GM18507 (cell line): ENCODE measurements around the gene MMUT.
"Not testable (repeated sequence)": the region's sequence is repeated elsewhere in the genome, so short reads cannot be mapped to it uniquely, and the experiment has no call there.

ENCODE experiments used
- DNase-seq: peaks from one replicate; pipeline ENCODE4 v3.0.0; 2011; ENCODE audit warnings: low read depth; ENCODE audit not compliant: insufficient read length; ENCODE audit errors: extremely low spot score
- FAIRE-seq: peaks from 2 replicates; lab custom pipeline; 2011; peaks lifted over from hg19 to GRCh38; lab: Jason Lieb, UNC

Gene MMUT

GRCh38 chr6:49462927-49463611 is at the start of gene MMUT, which contains the start of gene CENPQ:
Gene MMUT, minus strand, starts transcription at chr6:49463253. Its CDS starts 3,787 bp downstream, at chr6:49459466.
Gene CENPQ, plus strand, starts transcription at chr6:49463370. Its CDS starts 6,807 bp downstream, at chr6:49470177.
- peak; percentile 74 for DNase-seq
- peak; percentile 98 for FAIRE-seq

GRCh38 chr6:49509342-49509741 is 46.3 kb upstream of the MMUT start:
- DNase-seq = no peak
- no peak for FAIRE-seq

GRCh38 chr6:49506569-49507111 is 43.6 kb upstream of the MMUT start:
- DNase-seq = no peak
- FAIRE-seq = no peak

GRCh38 chr6:49504666-49505065 is 41.6 kb upstream of the MMUT start:
- DNase-seq = no peak
- FAIRE-seq = no peak

GRCh38 chr6:49499623-49500022 is 36.6 kb upstream of the MMUT start, which contains the start of gene GLYATL3:
Gene GLYATL3, plus strand, starts transcription at chr6:49499923. Its CDS starts 12,068 bp downstream, at chr6:49511991.
- FAIRE-seq = no peak

GRCh38 chr6:49499126-49499525 is 36.1 kb upstream of the MMUT start:
- FAIRE-seq = no peak
- DNase-seq = no peak

More at GRCh38 chr6:49499623-49500022, 36.6 kb upstream of the MMUT start, which contains the start of gene GLYATL3:
- no peak for DNase-seq

- no peak for DNase-seq
- FAIRE-seq = no peak
These were observed 34.3 kb upstream of the MMUT start for GRCh38 chr6:49497304-49497703.

GRCh38 chr6:49490633-49491032 is 27.6 kb upstream of the MMUT start:
- no peak for DNase-seq
- no peak for FAIRE-seq

- DNase-seq, FAIRE-seq: not testable (repeated sequence)
These were observed 20.3 kb upstream of the MMUT start for GRCh38 chr6:49483380-49483779.

GRCh38 chr6:49481846-49482245 is 18.8 kb upstream of the MMUT start:
- FAIRE-seq, DNase-seq: not testable (repeated sequence)

GRCh38 chr6:49479308-49479970 is 16.4 kb upstream of the MMUT start:
- DNase-seq = no peak
- FAIRE-seq = no peak

- FAIRE-seq, DNase-seq: not testable (repeated sequence)
These were observed 13.5 kb upstream of the MMUT start for GRCh38 chr6:49476564-49476963.

GRCh38 chr6:49468042-49468441 is 5.0 kb upstream of the MMUT start:
- FAIRE-seq (no peak), DNase-seq (no peak)

- FAIRE-seq (no peak), DNase-seq (no peak)
These were observed 1.6 kb upstream of the MMUT start for GRCh38 chr6:49464691-49465090.

- DNase-seq (no peak), FAIRE-seq (no peak)
These were observed 537 bp upstream of the MMUT start for GRCh38 chr6:49463612-49463967.

GRCh38 chr6:49462599-49462926 is 490 bp downstream of the MMUT start:
- DNase-seq = no peak
- no peak for FAIRE-seq

- FAIRE-seq = no peak
- DNase-seq = no peak
These were observed 982 bp downstream of the MMUT start for GRCh38 chr6:49462071-49462470.

GRCh38 chr6:49457771-49458170 is 5.3 kb downstream of the MMUT start:
- FAIRE-seq = no peak
- no peak for DNase-seq

GRCh38 chr6:49454787-49455709 is 8.0 kb downstream of the MMUT start:
- DNase-seq (no peak), FAIRE-seq (no peak)

GRCh38 chr6:49453221-49453620 is 9.8 kb downstream of the MMUT start:
- no peak for FAIRE-seq
- DNase-seq = no peak
